Purkinje cell (primary cell): ENCODE results near the gene RBBP6. TPM values are rescaled to one million over a fixed set of nuclear protein-coding genes. Genes with fewer than 3 reads are reported as not detected.

ENCODE experiments used
- polyA plus RNA-seq: library from polyadenylated mRNA; unstranded; fragments of >200 nt; fragmentation: Nextera tagmentation; gene quantifications from 2 replicates; pipeline ENCODE4 v1.2.1, GENCODE V29; 2014

RBBP6 gene, protein sequence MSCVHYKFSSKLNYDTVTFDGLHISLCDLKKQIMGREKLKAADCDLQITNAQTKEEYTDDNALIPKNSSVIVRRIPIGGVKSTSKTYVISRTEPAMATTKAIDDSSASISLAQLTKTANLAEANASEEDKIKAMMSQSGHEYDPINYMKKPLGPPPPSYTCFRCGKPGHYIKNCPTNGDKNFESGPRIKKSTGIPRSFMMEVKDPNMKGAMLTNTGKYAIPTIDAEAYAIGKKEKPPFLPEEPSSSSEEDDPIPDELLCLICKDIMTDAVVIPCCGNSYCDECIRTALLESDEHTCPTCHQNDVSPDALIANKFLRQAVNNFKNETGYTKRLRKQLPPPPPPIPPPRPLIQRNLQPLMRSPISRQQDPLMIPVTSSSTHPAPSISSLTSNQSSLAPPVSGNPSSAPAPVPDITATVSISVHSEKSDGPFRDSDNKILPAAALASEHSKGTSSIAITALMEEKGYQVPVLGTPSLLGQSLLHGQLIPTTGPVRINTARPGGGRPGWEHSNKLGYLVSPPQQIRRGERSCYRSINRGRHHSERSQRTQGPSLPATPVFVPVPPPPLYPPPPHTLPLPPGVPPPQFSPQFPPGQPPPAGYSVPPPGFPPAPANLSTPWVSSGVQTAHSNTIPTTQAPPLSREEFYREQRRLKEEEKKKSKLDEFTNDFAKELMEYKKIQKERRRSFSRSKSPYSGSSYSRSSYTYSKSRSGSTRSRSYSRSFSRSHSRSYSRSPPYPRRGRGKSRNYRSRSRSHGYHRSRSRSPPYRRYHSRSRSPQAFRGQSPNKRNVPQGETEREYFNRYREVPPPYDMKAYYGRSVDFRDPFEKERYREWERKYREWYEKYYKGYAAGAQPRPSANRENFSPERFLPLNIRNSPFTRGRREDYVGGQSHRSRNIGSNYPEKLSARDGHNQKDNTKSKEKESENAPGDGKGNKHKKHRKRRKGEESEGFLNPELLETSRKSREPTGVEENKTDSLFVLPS (N-terminal part only)
- polyA plus RNA-seq, result 24.8 and 25.2 TPM in 2 replicates

DNA sequence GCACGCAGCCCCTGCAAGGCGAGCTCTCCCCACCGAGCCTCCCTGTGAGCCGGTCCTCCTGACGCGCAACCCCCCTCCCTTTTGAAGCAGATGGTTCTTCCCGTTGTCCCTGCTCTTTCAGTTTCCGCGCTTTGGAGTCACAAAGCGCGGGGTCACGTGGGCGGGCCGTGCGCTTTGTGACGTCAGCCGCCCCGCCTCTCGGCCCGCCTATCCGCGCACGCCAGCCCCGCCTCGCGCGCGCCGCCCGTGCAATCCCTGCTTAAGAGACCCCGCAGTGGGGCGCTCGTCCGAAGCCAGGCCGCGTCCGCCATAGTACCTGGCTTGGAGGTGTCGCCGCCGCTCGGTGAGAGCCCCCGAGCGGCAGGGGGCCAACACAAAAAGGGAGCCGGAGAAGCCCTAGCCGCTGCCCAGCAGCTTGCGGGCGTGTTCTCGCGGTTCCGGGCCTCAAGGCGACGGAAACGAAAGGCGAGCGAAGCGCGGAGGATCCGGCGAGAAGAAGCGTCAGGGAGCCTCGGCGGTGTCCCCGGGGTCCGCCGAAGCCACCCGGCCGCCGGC is at the start of gene RBBP6:
Gene RBBP6 (plus strand): TSS at position 272 of the 555 bp plus-strand sequence. CDS start 1,061 bp downstream, outside the sequence.

Other genes with a start within 250 kb of the RBBP6 start
- 22.8 and 30.6 TPM in 2 replicates for gene TNRC6A, start 190.1 kb downstream of the RBBP6 start, polyA plus RNA-seq